HG02763 (cell line): ENCODE results near the gene BMP2K.
"Not testable (repeated sequence)": the region's sequence is repeated elsewhere in the genome, so short reads cannot be mapped to it uniquely, and the experiment has no call there.

Source experiments
- ATAC-seq: cut with Tn5 transposase; IDR thresholded peaks from one replicate; pipeline ENCODE4 v1.9.1; 2021; ENCODE audit warnings: mild to moderate bottlenecking, moderate library complexity; ENCODE audit not compliant: unreplicated experiment

The BMP2K gene

GRCh38 chr4:78787392-78788006 is 11.3 kb downstream of the BMP2K start:
- no peak for ATAC-seq

GRCh38 chr4:78788007-78788889 is 12.1 kb downstream of the BMP2K start:
- ATAC-seq: no peak

GRCh38 chr4:78795594-78796416 is 19.7 kb downstream of the BMP2K start:
- not testable (repeated sequence) for ATAC-seq

- no peak for ATAC-seq
These were observed 20.4 kb downstream of the BMP2K start for GRCh38 chr4:78796526-78796925.

GRCh38 chr4:78797777-78798284 is 21.7 kb downstream of the BMP2K start:
- no peak for ATAC-seq

GRCh38 chr4:78799551-78800495 is 23.7 kb downstream of the BMP2K start:
- ATAC-seq: peak; percentile 62

- ATAC-seq: no peak
These were observed 24.8 kb downstream of the BMP2K start for GRCh38 chr4:78800965-78801364.

- ATAC-seq: no peak
These were observed 27.8 kb downstream of the BMP2K start for GRCh38 chr4:78803983-78804382.

GRCh38 chr4:78806943-78807460 is 30.9 kb downstream of the BMP2K start:
- ATAC-seq: no peak

GRCh38 chr4:78809295-78809694 is 33.1 kb downstream of the BMP2K start:
- ATAC-seq: no peak

GRCh38 chr4:78809928-78810835 is 34.0 kb downstream of the BMP2K start:
- ATAC-seq: no peak

GRCh38 chr4:78811034-78811433 is 34.9 kb downstream of the BMP2K start:
- no peak for ATAC-seq

GRCh38 chr4:78818530-78819079 is 42.5 kb downstream of the BMP2K start:
- ATAC-seq: no peak

- no peak for ATAC-seq
These were observed 47.9 kb downstream of the BMP2K start for GRCh38 chr4:78824001-78824400.

- no peak for ATAC-seq
These were observed 51.0 kb downstream of the BMP2K start for GRCh38 chr4:78827191-78827590.

- no peak for ATAC-seq
These were observed 53.1 kb downstream of the BMP2K start for GRCh38 chr4:78829296-78829695.

- not testable (repeated sequence) for ATAC-seq
These were observed 63.5 kb downstream of the BMP2K start for GRCh38 chr4:78839676-78840075.

GRCh38 chr4:78840286-78840685 is 64.1 kb downstream of the BMP2K start:
- ATAC-seq: not testable (repeated sequence)

GRCh38 chr4:78845472-78845871 is 69.3 kb downstream of the BMP2K start:
- no peak for ATAC-seq
